Liver (tissue), 9 donors: ENCODE data around the gene LRRC7. TPM values are rescaled to one million over a fixed set of nuclear protein-coding genes. Genes with fewer than 3 reads are reported as not detected.

ENCODE experiments used
- DNase-seq: peaks from one replicate; pipeline ENCODE4 v3.0.0-alpha.2; 2017; ENCODE audit warnings: low spot score
- H3K27ac ChIP-seq, 2 donors: one replicate each; pipeline ENCODE4 v1.7.0; 2013; ENCODE audit warnings: inconsistent platforms in 2 of 2, low read length in 2 of 2, control low read depth in 1 of 2, low read depth in 1 of 2, mild to moderate bottlenecking in 1 of 2
- H3K27me3 ChIP-seq, 4 donors: one replicate each; pipeline versions ENCODE4 v1.6.1 to v1.7.0; 2013; ENCODE audit warnings: low read length in 3 of 4, inconsistent platforms in 1 of 4, mild to moderate bottlenecking in 1 of 4, moderate library complexity in 1 of 4; ENCODE audit not compliant: control insufficient read depth in 4 of 4, insufficient read depth in 4 of 4
- H3K36me3 ChIP-seq, 4 donors: one replicate each; pipeline versions ENCODE4 v1.6.1 to v1.7.0; 2013; ENCODE audit warnings: low read length in 3 of 4, mild to moderate bottlenecking in 3 of 4, low read depth in 1 of 4, moderate library complexity in 1 of 4; ENCODE audit not compliant: control insufficient read depth in 4 of 4, insufficient read depth in 3 of 4
- H3K4me1 ChIP-seq, 4 donors: one replicate each; pipeline versions ENCODE4 v1.6.1 to v1.7.0; 2013; ENCODE audit warnings: low read length in 3 of 4, mild to moderate bottlenecking in 3 of 4, moderate library complexity in 1 of 4; ENCODE audit not compliant: control insufficient read depth in 4 of 4, insufficient read depth in 4 of 4
- H3K4me3 ChIP-seq, 3 donors: one replicate each; pipeline versions ENCODE4 v1.6.1 to v1.7.0; 2013; ENCODE audit warnings: low read length in 3 of 3, control low read depth in 1 of 3, low read depth in 1 of 3, mild to moderate bottlenecking in 1 of 3
- H3K9ac ChIP-seq, 2 donors: one replicate each; pipeline ENCODE4 v1.7.0; 2013; ENCODE audit warnings: low read length in 2 of 2, mild to moderate bottlenecking in 2 of 2, moderate library complexity in 2 of 2, control low read depth in 1 of 2, low read depth in 1 of 2
- H3K9me3 ChIP-seq, 4 donors: one replicate each; pipeline versions ENCODE4 v1.6.1 to v1.7.0; 2013; ENCODE audit warnings: low read length in 3 of 4; ENCODE audit not compliant: control insufficient read depth in 4 of 4
- ATF3 ChIP-seq: IDR thresholded peaks from 2 replicates; pipeline ENCODE4 v1.6.1; 2016; ENCODE audit warnings: antibody characterized with exemption
- CTCF ChIP-seq: fragments of 150-350 bp; IDR thresholded peaks from 2 replicates; pipeline ENCODE4 v1.5.1; 2017; ENCODE audit warnings: improper control_type of control experiment, low read depth, low read length; ENCODE audit not compliant: missing input control
- EGR1 ChIP-seq, 2 donors: IDR thresholded peaks; 2 replicates each; pipeline ENCODE4 v1.6.1; 2016 to 2018; ENCODE audit warnings: antibody characterized with exemption in 2 of 2, low read depth in 2 of 2
- GABPA ChIP-seq, 2 donors: IDR thresholded peaks in 1 of 2; conservative IDR thresholded peaks in 1 of 2; 2 replicates each; pipeline ENCODE4 v1.6.1; 2016; ENCODE audit warnings: antibody characterized with exemption in 2 of 2, mild to moderate bottlenecking in 1 of 2, moderate library complexity in 1 of 2
- HNF4A ChIP-seq, 2 donors: conservative IDR thresholded peaks; 2 replicates each; pipeline ENCODE4 v1.6.1; 2016; ENCODE audit warnings: antibody characterized with exemption in 2 of 2, mild to moderate bottlenecking in 2 of 2
- JUND ChIP-seq, 2 donors: IDR thresholded peaks; 2 replicates each; pipeline ENCODE4 v1.6.1; 2016; ENCODE audit warnings: antibody characterized with exemption in 2 of 2
- MAX ChIP-seq: IDR thresholded peaks from 2 replicates; pipeline ENCODE4 v1.6.1; 2016; ENCODE audit warnings: antibody characterized with exemption
- NR2F2 ChIP-seq: IDR thresholded peaks from 2 replicates; pipeline ENCODE4 v1.6.1; 2016; ENCODE audit warnings: antibody characterized with exemption
- RAD21 ChIP-seq, 2 donors: IDR thresholded peaks; 2 replicates each; pipeline ENCODE4 v1.6.1; 2016; ENCODE audit warnings: antibody characterized with exemption in 2 of 2, mild to moderate bottlenecking in 2 of 2
- SP1 ChIP-seq: IDR thresholded peaks from 2 replicates; pipeline ENCODE4 v1.6.1; 2018; ENCODE audit warnings: antibody characterized with exemption, mild to moderate bottlenecking
- ZBTB33 ChIP-seq: IDR thresholded peaks from 2 replicates; pipeline ENCODE4 v1.6.1; 2016; ENCODE audit warnings: antibody characterized with exemption
- WGBS: extraction: QIAGEN DNeasy Blood & Tissue Kit; methylation state at CpG from one replicate; pipeline ENCODE4 v1.1.7; 2013; 5-methylcytosine and 5-hydroxymethylcytosine counted together
- polyA plus RNA-seq, 2 donors: library from polyadenylated mRNA; stranded (reverse) in 1 of 2; unstranded in 1 of 2; fragments of 200-250 nt in 1 of 2; fragments of >200 nt in 1 of 2; fragmentation: Nextera tagmentation in 1 of 2; extraction: Ambion mirVana in 1 of 2; gene quantifications; one replicate each; pipeline versions ENCODE4 v1.2.1 to v1.2.3, GENCODE V29; 2013 to 2015
- total RNA-seq, 2 donors: library from RNA; depleted of rRNA; stranded (reverse); fragments of >200 nt; gene quantifications; one replicate each; pipeline ENCODE4 v1.2.3, GENCODE V29; 2014
- donor health status: healthy.
- donor health status: healthy.
- donor health status: healthy.
- donor health status: healthy.
- donor health status: healthy.

LRRC7 gene
- total and polyA plus RNA-seq, 4 donors, result 0.08 to 1.1 (median 0.67) TPM

- no peaks in the 10 kb centered on the region for H3K27me3 ChIP-seq
- 79% methylated on average over 1 of the region's 1 CpG for WGBS
- H3K4me1 ChIP-seq, result no peaks in the 10 kb centered on the region
- H3K9ac ChIP-seq, result no peak overlapping the region
- no peak for TF ChIP-seq HNF4A (conservative IDR thresholded peaks at IDR 0.05)
- no peak for TF ChIP-seq MAX
- no peak for TF ChIP-seq EGR1 (IDR thresholded peaks at IDR 0.05; ENCODE audit: low read depth in 2 of 2)
- no peak for TF ChIP-seq ATF3
- no peak for TF ChIP-seq GABPA (IDR thresholded peaks at IDR 0.05 in 1 of 2, conservative IDR thresholded peaks at IDR 0.05 in 1 of 2)
- H3K27ac ChIP-seq, result no peak overlapping the region
- no peaks in the 10 kb centered on the region for H3K36me3 ChIP-seq
- no peaks in the 10 kb centered on the region for H3K9me3 ChIP-seq
- DNase-seq, result no peak
- no peak overlapping the region for H3K4me3 ChIP-seq
These were observed 34.4 kb upstream of the LRRC7 start for GRCh38 chr1:69533343-69533742.

GRCh38 chr1:69534829-69535228, 32.9 kb upstream of the LRRC7 start:
- no peak overlapping the region for H3K9ac ChIP-seq
- no peaks in the 10 kb centered on the region for H3K9me3 ChIP-seq
- no peak overlapping the region for H3K27ac ChIP-seq
- no peaks in the 10 kb centered on the region for H3K36me3 ChIP-seq
- TF ChIP-seq RAD21 (IDR thresholded peaks at IDR 0.05) (no peak), CTCF (no peak)
- 64% methylated on average over 1 of the region's 1 CpG for WGBS
- DNase-seq, result no peak
- no peaks in the 10 kb centered on the region for H3K27me3 ChIP-seq
- no peaks in the 10 kb centered on the region for H3K4me1 ChIP-seq
- no peak overlapping the region for H3K4me3 ChIP-seq

- Histone ChIP-seq H3K4me3 (no peak overlapping the region), H3K36me3 (no peaks in the 10 kb centered on the region), H3K4me1 (no peaks in the 10 kb centered on the region), H3K27ac (no peak overlapping the region), H3K9ac (no peak overlapping the region), H3K27me3 (no peaks in the 10 kb centered on the region), H3K9me3 (no peaks in the 10 kb centered on the region)
- 50% methylated on average over 3 of the region's 3 CpGs for WGBS
- TF ChIP-seq SP1, result no peak
- no peak for TF ChIP-seq ATF3
- no peak for TF ChIP-seq NR2F2
- no peak for TF ChIP-seq MAX
- TF ChIP-seq JUND (IDR thresholded peaks at IDR 0.05), result no peak
- TF ChIP-seq ZBTB33, result no peak
- no peak for DNase-seq
These were observed 32.2 kb upstream of the LRRC7 start for GRCh38 chr1:69535490-69535889.
